ENCODE results near the gene PTPRN2. TPM values are rescaled to one million over a fixed set of nuclear protein-coding genes. Genes with fewer than 3 reads are reported as not detected.

PTPRN2 gene
- total and polyA plus RNA-seq, 9 of the 15 experiments (the other 6 are each of a cell fraction or from before 2014, with no cell fraction given) = not detected

GRCh38 chr7:158076215-158076614 lies 511.4 kb downstream of the PTPRN2 start:
- intact Hi-C loops (cut with micrococcal nuclease) (no loop called here), in situ Hi-C loops (cut with MboI) (no loop called here)
- ChIA-PET CTCF (ENCODE audit: low intra/inter-chr PET ratio) (no interaction called here), POLR2A (no interaction called here)
- no peak overlapping the region for H3K4me3 ChIP-seq
- TF ChIP-seq UBTF (IDR thresholded peaks at IDR 0.05; ENCODE audit: borderline replicate concordance in 1 of 2, low read depth in 2 of 2, low read length in 2 of 2) = no peak
- peak in 1 of 2 experiments; percentile 52; a peak in 1 of 4 replicates for TF ChIP-seq KDM1A (IDR thresholded peaks at IDR 0.05)
- TF ChIP-seq MAFG (tag; conservative IDR thresholded peaks at IDR 0.05) = no peak
- no peak for TF ChIP-seq ZNF354B (CRISPR knock-in tag; IDR thresholded peaks at IDR 0.05)
- H3K4me2 ChIP-seq (ENCODE audit: insufficient read depth, low read length) = no peak overlapping the region
- H2AFZ ChIP-seq (ENCODE audit: low read depth, low read length) = no peak overlapping the region
- no peak for ATAC-seq
- no peak for FAIRE-seq
- H3K4me1 ChIP-seq (replicated peaks in 1 of 2; ENCODE audit: control insufficient read depth in 2 of 2, insufficient read depth in 2 of 2, low read length in 2 of 2) = no peaks in the 10 kb centered on the region; a peak in 1 of 5 replicates
- H4K20me1 ChIP-seq (replicated peaks; ENCODE audit: control insufficient read depth, insufficient read depth, low read length) = no peaks in the 10 kb centered on the region; the same call in 1 of the 2 replicates
- no peak overlapping the region for H3K27ac ChIP-seq (ENCODE audit: extremely low read depth, low read depth, low read length)
- no peaks in the 10 kb centered on the region for H3K9me3 ChIP-seq (replicated peaks; ENCODE audit: control insufficient read depth, insufficient read depth, low read depth, low read length)
- WGBS (ENCODE audit: insufficient coverage, low coverage, missing lambda C conversion rate) = 0% methylated on average over 11 of the region's 11 CpGs
- BruUV-seq (replicated peaks) = no TSS peak
- H3K36me3 ChIP-seq (ENCODE audit: control insufficient read depth, insufficient read depth, low read length) = no peaks in the 10 kb centered on the region
- no peaks in the 10 kb centered on the region for H3K9me1 ChIP-seq (ENCODE audit: control insufficient read depth, insufficient read depth, low read length)
- no peaks in the 10 kb centered on the region for H3K79me2 ChIP-seq (ENCODE audit: control insufficient read depth, insufficient read depth, low read length)
- peaks cover 37 to 74% of the 10 kb centered on the region in 2 experiments for H3K27me3 ChIP-seq (ENCODE audit: control insufficient read depth in 2 of 2, insufficient read depth in 2 of 2, low read length in 2 of 2)
- H3K9ac ChIP-seq (ENCODE audit: insufficient read depth in 1 of 2, low read depth in 2 of 2, low read length in 2 of 2) = no peak overlapping the region
- no peak for DNase-seq (ENCODE audit: extremely low read depth in 1 of 4, low spot score in 3 of 4)
